Activated T-cell treated with anti-CD3 and anti-CD28 coated beads, Interleukin-2, amount 50 U/mL, for 72 hours (primary cell): ENCODE data around the gene POP5. TPM values are rescaled to one million over a fixed set of nuclear protein-coding genes. Genes with fewer than 3 reads are reported as not detected.

ENCODE experiments used
- ATAC-seq, 2 donors: fragments of 150-1000 bp; cut with Tn5 transposase; replicated peaks in 1 of 2; 2 replicates each; pipeline ENCODE4 v1.10.0; 2021; ENCODE audit warnings: moderate library complexity in 2 of 2, mild to moderate bottlenecking in 1 of 2
- DNase-seq, 2 donors: peaks; one replicate each; pipeline ENCODE4 v3.0.0; 2021 to 2022; ENCODE audit warnings: mixed read lengths in 1 of 2
- H3K27ac Mint-ChIP-seq: one replicate; pipeline ENCODE4 v1.8.0; 2022; ENCODE audit warnings: mild to moderate bottlenecking, moderate library complexity, mixed read lengths
- H3K27me3 Mint-ChIP-seq: one replicate; pipeline ENCODE4 v1.8.0; 2022; ENCODE audit warnings: low read depth, mixed read lengths
- H3K36me3 Mint-ChIP-seq, 2 donors: one replicate each; pipeline ENCODE4 v1.8.0; 2022; ENCODE audit warnings: mixed read lengths in 2 of 2, mild to moderate bottlenecking in 1 of 2; ENCODE audit not compliant: insufficient read depth in 2 of 2
- H3K4me1 Mint-ChIP-seq: one replicate; pipeline ENCODE4 v1.8.0; 2022; ENCODE audit warnings: low read depth, mixed read lengths
- H3K4me3 Mint-ChIP-seq, 2 donors: one replicate each; pipeline ENCODE4 v1.8.0; 2022; ENCODE audit warnings: mild to moderate bottlenecking in 2 of 2, mixed read lengths in 2 of 2, moderate library complexity in 2 of 2
- H3K9me3 Mint-ChIP-seq, 2 donors: one replicate each; pipeline ENCODE4 v1.8.0; 2022; ENCODE audit warnings: mixed read lengths in 2 of 2
- total RNA-seq, 2 donors: library from RNA; stranded (reverse); gene quantifications; one replicate each; pipeline ENCODE4 v1.2.3, GENCODE V29; 2022

Gene POP5
- total RNA-seq, 2 donors from 2014 or later: 37.4 to 40.8 TPM

DNA sequence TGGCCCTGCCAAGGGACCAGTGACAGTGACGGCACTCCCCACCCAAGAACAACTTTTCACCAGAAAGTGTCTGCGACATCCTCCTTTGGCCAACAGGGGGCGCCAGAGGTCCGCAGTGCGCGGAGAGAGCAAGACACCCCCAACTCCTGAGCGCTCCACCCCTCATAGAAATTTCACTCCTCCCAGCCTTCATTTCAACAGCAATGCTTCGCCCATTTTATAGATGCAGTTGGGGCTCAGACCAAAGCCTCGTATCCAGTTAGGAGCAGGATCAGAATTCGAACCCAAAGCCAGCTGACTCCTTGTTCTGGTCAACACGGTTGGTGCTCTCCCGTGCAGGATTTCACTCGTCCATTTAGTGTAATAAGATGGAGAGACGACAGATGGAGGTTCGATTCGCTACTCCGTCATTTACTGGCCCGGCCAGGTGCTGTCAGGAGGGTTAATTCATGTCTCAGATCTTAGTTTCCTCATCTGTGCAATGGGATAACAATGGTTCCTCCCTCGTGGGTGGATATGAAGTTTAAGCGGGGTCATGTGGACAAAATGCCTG is 2.4 kb upstream of the POP5 start:
- Mint-ChIP-seq H3K4me3 (peak overlapping the region; percentile 77 to 80), H3K4me1 (peaks cover 53% of the 10 kb centered on the region), H3K27ac (peak overlapping the region; percentile 76), H3K27me3 (no peaks in the 10 kb centered on the region), H3K9me3 (no peaks in the 10 kb centered on the region), H3K36me3 (peaks cover 2 to 4% of the 10 kb centered on the region in 2 donors)
- peak; percentile 85 to 86 for DNase-seq
- peak; percentile 9 to 26 for ATAC-seq

DNA sequence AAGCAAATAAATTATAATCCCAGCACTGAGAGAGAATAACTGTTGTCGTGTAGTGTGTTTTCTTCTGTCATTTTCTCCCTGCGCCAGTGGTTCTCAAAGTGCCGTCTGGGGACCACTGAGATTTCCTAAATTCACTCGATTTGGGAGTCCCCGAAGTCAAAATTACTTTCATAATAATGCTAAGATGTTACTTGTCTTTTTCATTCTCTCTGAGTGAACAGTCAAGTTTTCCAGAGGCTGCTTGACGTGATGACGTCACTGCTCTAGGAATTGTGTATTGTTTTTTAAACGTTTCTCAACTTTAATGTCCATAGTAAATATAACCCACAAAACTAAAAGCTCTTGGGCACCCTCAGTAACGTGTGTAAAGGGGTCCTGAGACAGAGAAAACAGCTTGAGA is 796 bp upstream of the POP5 start:
- ATAC-seq: no peak
- peak; percentile 6 to 17 for DNase-seq
- no peaks in the 10 kb centered on the region for H3K27me3 Mint-ChIP-seq
- H3K27ac Mint-ChIP-seq: peak overlapping the region; percentile 96
- no peaks in the 10 kb centered on the region for H3K9me3 Mint-ChIP-seq
- H3K4me1 Mint-ChIP-seq: peaks cover 53% of the 10 kb centered on the region
- H3K36me3 Mint-ChIP-seq: peaks cover 5 to 9% of the 10 kb centered on the region in 2 donors
- peak overlapping the region; percentile 98 to 99 for H3K4me3 Mint-ChIP-seq

DNA sequence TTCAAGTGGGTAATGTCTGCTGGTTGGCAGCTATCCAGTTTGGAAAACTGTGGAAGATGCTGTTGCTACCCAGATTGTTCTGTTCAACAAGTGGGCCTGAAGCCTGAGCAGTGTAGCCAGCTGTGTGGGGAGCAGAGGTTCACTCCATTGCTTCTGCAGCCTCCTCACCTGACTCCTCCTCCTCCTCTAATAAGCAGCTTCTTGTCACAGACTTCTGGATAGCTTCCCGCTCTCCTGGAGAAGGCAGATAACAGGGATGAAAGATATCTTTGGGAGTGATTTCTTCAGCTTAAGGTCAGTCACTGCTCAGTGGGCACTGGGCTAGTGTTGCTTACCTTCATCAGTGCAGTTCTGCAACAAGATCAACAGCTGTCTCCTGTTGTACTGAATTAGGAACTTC is 2.0 kb downstream of the POP5 start:
- no peaks in the 10 kb centered on the region for H3K9me3 Mint-ChIP-seq
- peak overlapping the region; percentile 68 for H3K27ac Mint-ChIP-seq
- peaks cover 12 to 20% of the 10 kb centered on the region in 2 donors for H3K36me3 Mint-ChIP-seq
- ATAC-seq: no peak
- H3K4me1 Mint-ChIP-seq: peaks cover 51% of the 10 kb centered on the region
- DNase-seq: no peak
- no peaks in the 10 kb centered on the region for H3K27me3 Mint-ChIP-seq
- H3K4me3 Mint-ChIP-seq: peak overlapping the region in 1 of 2 donors; percentile 38

DNA sequence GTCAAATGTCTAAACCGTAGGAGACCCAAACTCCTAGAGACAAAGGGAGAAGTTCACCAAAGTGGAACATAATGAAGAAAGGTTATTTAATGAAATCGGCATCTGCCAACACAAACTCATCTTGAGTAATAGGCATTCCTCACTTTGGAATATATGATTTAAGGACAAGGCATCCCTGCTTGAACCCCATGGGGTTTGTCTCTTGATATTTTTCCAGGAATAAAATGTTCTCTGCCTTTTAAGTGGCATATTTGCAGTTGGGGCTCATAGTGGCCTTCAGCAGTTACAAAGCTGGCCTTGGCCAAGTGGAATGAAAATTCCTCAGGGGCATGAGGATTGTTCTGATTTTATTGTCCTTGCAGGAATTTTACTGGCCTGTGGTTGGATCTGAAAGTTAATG is 7.1 kb downstream of the POP5 start:
- H3K27ac Mint-ChIP-seq: peak overlapping the region; percentile 9
- H3K27me3 Mint-ChIP-seq: no peaks in the 10 kb centered on the region
- no peaks in the 10 kb centered on the region for H3K9me3 Mint-ChIP-seq
- DNase-seq (no peak), ATAC-seq (no peak)
- H3K4me1 Mint-ChIP-seq: peaks cover 6% of the 10 kb centered on the region
- H3K36me3 Mint-ChIP-seq: peaks cover 14 to 45% of the 10 kb centered on the region in 2 donors
- H3K4me3 Mint-ChIP-seq: no peak overlapping the region

DNA sequence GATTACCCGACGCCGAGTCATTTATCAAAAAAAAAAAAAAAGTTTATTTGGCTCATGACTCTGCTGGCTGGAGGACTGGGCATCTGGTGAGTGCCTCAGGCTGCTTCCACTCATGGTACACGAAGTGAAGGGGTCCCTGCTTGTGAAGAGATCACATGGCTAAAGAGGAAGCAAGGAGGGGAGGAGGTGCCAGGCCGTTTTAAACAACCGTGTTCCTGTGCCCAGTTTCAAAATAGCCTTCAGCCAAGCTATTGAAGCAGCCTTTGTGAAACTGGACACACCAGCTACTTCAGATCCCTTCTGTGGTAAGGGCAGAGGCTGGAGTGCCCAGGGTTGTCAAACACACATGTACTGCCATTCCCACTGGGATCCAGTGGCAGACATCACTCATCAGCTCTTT is 7.6 kb downstream of the POP5 start:
- no peaks in the 10 kb centered on the region for H3K9me3 Mint-ChIP-seq
- no peak overlapping the region for H3K4me3 Mint-ChIP-seq
- no peaks in the 10 kb centered on the region for H3K27me3 Mint-ChIP-seq
- peaks cover under 1% of the 10 kb centered on the region for H3K4me1 Mint-ChIP-seq
- ATAC-seq: no peak
- H3K36me3 Mint-ChIP-seq: peaks cover 14 to 47% of the 10 kb centered on the region in 2 donors
- H3K27ac Mint-ChIP-seq: no peak overlapping the region
- no peak for DNase-seq

DNA sequence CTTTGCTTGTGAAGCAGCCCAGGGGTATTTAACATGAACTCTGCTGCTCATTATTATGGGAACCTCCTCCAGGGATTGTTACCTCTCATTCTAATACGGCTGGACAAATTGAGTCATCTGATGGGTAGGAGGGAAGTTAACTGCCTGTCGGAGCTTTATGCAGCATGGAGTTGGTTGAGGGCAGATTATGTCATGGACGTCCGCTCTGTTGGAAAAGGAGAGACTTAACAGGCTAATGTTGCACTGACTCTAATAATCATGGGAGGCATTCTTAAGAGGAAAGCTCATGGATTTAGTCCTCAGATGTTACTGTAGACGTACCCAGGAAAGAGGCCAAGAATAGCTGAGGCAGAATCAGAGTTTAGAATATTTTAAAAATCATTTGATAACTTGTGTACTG is 9.9 kb downstream of the POP5 start:
- H3K4me1 Mint-ChIP-seq: no peaks in the 10 kb centered on the region
- no peak overlapping the region for H3K27ac Mint-ChIP-seq
- ATAC-seq (no peak), DNase-seq (no peak)
- no peaks in the 10 kb centered on the region for H3K9me3 Mint-ChIP-seq
- H3K4me3 Mint-ChIP-seq: no peak overlapping the region
- peaks cover 11 to 52% of the 10 kb centered on the region in 2 donors for H3K36me3 Mint-ChIP-seq
- H3K27me3 Mint-ChIP-seq: no peaks in the 10 kb centered on the region

DNA sequence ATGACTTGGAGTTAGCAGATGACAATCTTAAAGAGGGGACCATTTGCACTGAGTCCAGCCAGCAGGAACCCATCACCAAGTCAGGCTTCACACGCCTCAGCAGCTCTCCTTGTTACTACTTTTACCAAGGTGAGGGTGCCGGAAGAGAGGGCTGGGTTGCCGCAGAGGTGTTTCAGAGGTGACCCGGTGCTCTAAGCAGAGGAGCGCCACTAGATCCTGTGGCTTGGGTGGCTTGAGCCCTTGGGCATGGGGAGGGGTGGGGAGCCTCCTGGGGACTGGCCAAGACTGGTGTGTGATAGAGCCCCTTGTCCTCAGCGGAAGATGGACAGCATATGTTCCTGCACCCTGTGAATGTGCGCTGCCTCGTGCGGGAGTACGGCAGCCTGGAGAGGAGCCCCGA is 17.7 kb downstream of the POP5 start:
- H3K4me1 Mint-ChIP-seq: no peaks in the 10 kb centered on the region
- no peak for DNase-seq
- no peaks in the 10 kb centered on the region for H3K9me3 Mint-ChIP-seq
- H3K27me3 Mint-ChIP-seq: no peaks in the 10 kb centered on the region
- H3K36me3 Mint-ChIP-seq: peaks cover 12 to 42% of the 10 kb centered on the region in 2 donors
- no peak overlapping the region for H3K4me3 Mint-ChIP-seq
- no peak for ATAC-seq
- no peak overlapping the region for H3K27ac Mint-ChIP-seq

DNA sequence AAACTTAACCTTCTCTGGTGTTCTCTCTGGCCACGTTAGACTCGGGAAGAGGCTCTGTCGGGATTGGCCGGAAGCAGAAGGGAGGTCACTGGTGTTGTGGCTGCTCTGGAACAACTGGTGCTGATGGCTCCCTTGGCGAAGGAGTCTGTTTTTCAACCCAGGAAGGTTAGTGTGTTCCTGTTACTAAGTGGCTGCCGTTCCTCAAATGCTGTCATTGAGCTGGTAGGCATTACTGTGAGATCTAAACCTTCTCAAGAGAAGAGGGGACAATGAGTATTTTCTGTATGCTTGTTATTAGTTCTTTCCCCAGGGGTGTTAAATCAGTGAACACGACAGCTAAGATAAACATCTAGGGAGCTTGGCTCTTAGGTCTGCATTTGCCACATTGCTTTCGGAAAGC is 18.3 kb downstream of the POP5 start:
- H3K4me3 Mint-ChIP-seq: no peak overlapping the region
- peak overlapping the region; percentile 69 for H3K27ac Mint-ChIP-seq
- no peaks in the 10 kb centered on the region for H3K9me3 Mint-ChIP-seq

DNA sequence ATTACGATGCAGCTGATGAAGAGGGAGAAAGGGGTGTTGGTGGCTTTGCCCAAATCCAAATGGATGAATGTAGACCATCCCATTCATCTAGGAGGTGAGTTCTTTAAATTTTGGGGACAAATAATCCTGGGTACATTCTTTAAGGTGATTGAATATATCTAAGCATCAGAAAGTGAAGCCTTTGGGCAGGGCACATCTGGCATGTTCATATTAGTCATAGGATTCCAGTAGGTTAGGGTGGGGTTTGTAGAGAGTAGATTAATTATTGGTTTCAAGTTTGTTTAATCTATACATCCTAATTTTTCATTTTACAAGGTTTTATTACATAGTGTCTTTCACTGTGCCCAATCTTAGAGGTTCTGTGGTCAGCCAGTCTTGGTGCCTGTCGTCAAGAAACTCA is 23.6 kb downstream of the POP5 start:
- H3K9me3 Mint-ChIP-seq: no peaks in the 10 kb centered on the region

More for the DNA sequence above, 18.3 kb downstream of the POP5 start:
- Mint-ChIP-seq H3K4me1 (no peaks in the 10 kb centered on the region), H3K36me3 (peaks cover 12 to 45% of the 10 kb centered on the region in 2 donors), H3K27me3 (no peaks in the 10 kb centered on the region)
- DNase-seq: no peak
- no peak for ATAC-seq

DNA sequence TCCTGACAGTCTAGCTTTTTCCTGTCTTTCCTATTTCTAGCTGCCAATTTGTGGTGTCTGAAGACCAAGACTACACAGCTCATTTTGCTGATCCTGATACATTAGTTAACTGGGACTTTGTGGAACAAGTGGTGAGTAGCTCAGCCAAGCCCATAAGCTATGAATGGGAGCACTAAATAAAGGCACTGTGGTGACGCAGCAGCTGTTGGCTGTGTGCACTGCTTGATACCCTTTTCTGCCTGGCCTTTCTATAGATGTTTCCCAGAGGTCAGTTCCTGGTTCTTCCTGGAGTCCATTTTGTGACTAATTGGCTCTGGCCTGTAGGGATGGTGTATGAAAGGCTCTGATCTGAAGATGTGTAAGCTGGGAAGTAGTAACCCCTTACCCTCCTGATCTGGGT is 26.5 kb downstream of the POP5 start:
- H3K36me3 Mint-ChIP-seq: peaks cover 7 to 29% of the 10 kb centered on the region in 2 donors
- ATAC-seq (no peak), DNase-seq (no peak)
- no peak overlapping the region for H3K4me3 Mint-ChIP-seq
- H3K9me3 Mint-ChIP-seq: no peaks in the 10 kb centered on the region
- H3K27me3 Mint-ChIP-seq: no peaks in the 10 kb centered on the region
- no peak overlapping the region for H3K27ac Mint-ChIP-seq
- H3K4me1 Mint-ChIP-seq: no peaks in the 10 kb centered on the region

More for the DNA sequence above, 23.6 kb downstream of the POP5 start:
- H3K27ac Mint-ChIP-seq: no peak overlapping the region
- H3K4me1 Mint-ChIP-seq: no peaks in the 10 kb centered on the region
- ATAC-seq (no peak), DNase-seq (no peak)
- no peaks in the 10 kb centered on the region for H3K27me3 Mint-ChIP-seq
- no peak overlapping the region for H3K4me3 Mint-ChIP-seq
- peaks cover 8 to 37% of the 10 kb centered on the region in 2 donors for H3K36me3 Mint-ChIP-seq

DNA sequence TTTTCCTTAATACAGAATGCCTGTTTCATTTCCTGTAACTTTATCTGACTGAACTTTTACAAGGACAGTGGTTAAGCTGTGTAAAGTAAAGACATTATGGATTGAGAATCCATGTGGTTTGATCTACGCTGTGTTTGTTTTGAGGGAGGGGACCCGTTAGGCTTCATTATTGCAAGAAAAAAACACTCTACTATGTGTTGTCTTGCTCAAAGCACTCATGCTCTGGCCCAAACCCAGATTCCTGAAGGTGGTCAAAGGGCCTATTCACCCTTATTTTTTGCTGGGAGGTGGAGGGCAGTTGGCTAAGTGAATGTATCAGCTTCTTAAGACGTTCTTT is 35.2 kb downstream of the POP5 start:
- no peak for ATAC-seq
- H3K36me3 Mint-ChIP-seq: peaks cover 5 to 8% of the 10 kb centered on the region in 2 donors
- H3K4me1 Mint-ChIP-seq: peaks cover 12% of the 10 kb centered on the region
- no peak overlapping the region for H3K4me3 Mint-ChIP-seq
- H3K27me3 Mint-ChIP-seq: no peaks in the 10 kb centered on the region
- no peak for DNase-seq
- H3K9me3 Mint-ChIP-seq: no peaks in the 10 kb centered on the region
- peak overlapping the region; percentile 12 for H3K27ac Mint-ChIP-seq

DNA sequence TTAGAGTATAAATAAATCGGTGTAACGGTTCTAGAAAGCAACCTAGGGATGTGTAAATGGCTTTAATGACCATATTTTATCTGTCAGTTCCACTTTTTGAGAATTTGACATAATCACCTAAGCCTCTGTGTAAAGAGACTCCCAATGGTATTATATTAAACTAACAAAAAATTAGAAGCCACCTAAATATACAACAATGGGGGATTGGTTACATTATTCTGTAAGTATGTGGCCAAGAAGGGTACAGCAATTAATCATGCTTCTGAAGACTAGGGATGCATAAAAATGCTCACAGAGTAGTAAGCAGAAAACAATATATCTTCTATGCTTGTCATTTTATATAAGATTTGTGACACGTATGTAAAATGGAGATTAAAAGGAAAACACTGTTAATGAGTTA is 36.5 kb downstream of the POP5 start:
- Mint-ChIP-seq H3K4me1 (peaks cover 24% of the 10 kb centered on the region), H3K27ac (peak overlapping the region; percentile 53), H3K4me3 (no peak overlapping the region), H3K9me3 (no peaks in the 10 kb centered on the region), H3K27me3 (no peaks in the 10 kb centered on the region), H3K36me3 (peaks cover 8 to 11% of the 10 kb centered on the region in 2 donors)
- ATAC-seq (no peak), DNase-seq (no peak)

DNA sequence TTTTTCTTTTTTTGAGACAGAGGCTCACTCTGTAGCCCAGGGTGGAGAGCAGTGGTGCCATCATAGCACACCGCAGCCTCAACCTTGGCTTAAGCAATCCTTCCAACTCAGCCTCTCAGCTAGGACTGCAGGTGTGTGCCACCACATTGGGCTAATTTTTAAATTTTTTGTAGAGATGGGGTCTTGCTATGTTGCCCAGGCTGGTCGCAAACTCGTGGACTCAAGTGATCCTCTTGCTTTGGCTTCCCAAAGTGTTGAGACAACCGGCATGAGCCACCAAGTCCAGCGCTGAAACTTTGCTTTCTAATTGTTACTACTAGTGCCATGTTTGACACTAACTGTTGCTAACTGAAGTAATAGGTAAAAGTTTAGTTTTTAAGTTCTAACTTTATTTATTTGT is 39.0 kb downstream of the POP5 start:
- Mint-ChIP-seq H3K9me3 (no peaks in the 10 kb centered on the region), H3K27ac (peak overlapping the region; percentile 76), H3K4me3 (no peak overlapping the region), H3K27me3 (no peaks in the 10 kb centered on the region), H3K36me3 (peaks cover 9 to 15% of the 10 kb centered on the region in 2 donors), H3K4me1 (peaks cover 50% of the 10 kb centered on the region)
- ATAC-seq (no peak), DNase-seq (no peak)

DNA sequence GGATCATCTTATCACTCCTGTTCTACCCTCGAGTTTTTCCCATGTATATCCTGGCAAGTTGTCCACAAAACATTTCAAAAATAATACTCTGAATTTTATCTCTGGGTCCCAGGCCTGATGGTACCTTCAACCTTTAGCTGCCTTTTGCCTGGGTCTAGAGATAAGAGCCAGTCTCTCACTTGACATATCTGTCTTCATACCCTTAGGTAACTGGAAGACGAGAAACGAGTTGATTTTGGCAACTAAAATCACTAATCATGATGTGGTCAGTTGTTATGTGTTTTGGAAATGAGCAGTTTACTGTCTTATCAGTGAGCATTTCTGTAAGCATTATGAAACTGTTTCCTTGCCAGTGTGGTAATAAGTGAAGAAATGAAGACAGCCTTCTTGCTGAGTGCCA is 40.8 kb downstream of the POP5 start:
- Mint-ChIP-seq H3K27me3 (no peaks in the 10 kb centered on the region), H3K4me3 (peak overlapping the region; percentile 4 to 80), H3K36me3 (peaks cover 6 to 18% of the 10 kb centered on the region in 2 donors), H3K27ac (peak overlapping the region; percentile 94), H3K9me3 (no peaks in the 10 kb centered on the region), H3K4me1 (peaks cover 67% of the 10 kb centered on the region)
- DNase-seq: no peak
- ATAC-seq: peak in 1 of 2 donors; percentile 42
